A549 treated with AZD9567 at 1 μM for 4 hours (cell line): Measurements from ENCODE around the gene DDA1. TPM values are rescaled to one million over a fixed set of nuclear protein-coding genes. Genes with fewer than 3 reads are reported as not detected.

Source experiments
- total RNA-seq: library from RNA; stranded (reverse); fragments of 200-300 nt; extraction: Qiagen RNA extraction; gene quantifications from 5 replicates; pipeline ENCODE4 v1.2.3, GENCODE V29; 2022; ENCODE audit not compliant: insufficient read depth

Gene DDA1
- total RNA-seq: 48.2 to 59.3 TPM (median 53.7 TPM) in 5 replicates

GRCh38 chr19:17309198-17309964 is at the start of gene DDA1:
Gene DDA1, plus strand, starts transcription at chr19:17309563. Its CDS starts 92 bp downstream, at chr19:17309655.

GRCh38 chr19:17264641-17264979 is 44.8 kb upstream of the DDA1 start, which contains the start of gene USHBP1:
Gene USHBP1, minus strand, starts transcription at chr19:17264745. Its CDS starts 446 bp downstream, at chr19:17264299.

GRCh38 chr19:17266975-17267788 is 42.2 kb upstream of the DDA1 start, which contains the start of gene BABAM1:
Gene BABAM1, plus strand, starts transcription at chr19:17267443. Its CDS starts 1,364 bp downstream, at chr19:17268807.

GRCh38 chr19:17281391-17282304 is 27.7 kb upstream of the DDA1 start, which contains the start of gene ANKLE1:
Gene ANKLE1, plus strand, starts transcription at chr19:17281901. Its CDS starts 20 bp downstream, at chr19:17281921.

GRCh38 chr19:17303167-17303939 is 6.0 kb upstream of the DDA1 start, which contains the start of gene ABHD8:
Gene ABHD8, minus strand, starts transcription at chr19:17303425. Its CDS starts 1,809 bp downstream, at chr19:17301616.

GRCh38 chr19:17305517-17306284 is 3.7 kb upstream of the DDA1 start, which contains the start of gene MRPL34:
Gene MRPL34, plus strand, starts transcription at chr19:17305872. Its CDS starts 21 bp downstream, at chr19:17305893.

GRCh38 chr19:17334414-17335409 is 25.3 kb downstream of the DDA1 start, which contains the start of gene ANO8:
Gene ANO8, minus strand, starts transcription at chr19:17334855. Its CDS starts 185 bp downstream, at chr19:17334670.

GRCh38 chr19:17336872-17337674 is 27.7 kb downstream of the DDA1 start, which contains the start of gene GTPBP3:
Gene GTPBP3, plus strand, starts transcription at chr19:17337553. Its CDS starts 59 bp downstream, at chr19:17337612.

Other genes with a start within 250 kb of the DDA1 start
- 13.9 to 17.0 TPM (median 16.7 TPM) in 5 replicates for gene HAUS8, start 234.1 kb upstream of the DDA1 start, total RNA-seq
- 28.5 to 34.4 TPM (median 32.3 TPM) in 5 replicates for gene MYO9B, start 233.8 kb upstream of the DDA1 start, total RNA-seq
- 16.7 to 20.6 TPM (median 17.0 TPM) in 5 replicates for gene USE1, start 94.2 kb upstream of the DDA1 start, total RNA-seq
- gene OCEL1, start 83.3 kb upstream of the DDA1 start, total RNA-seq: 6.9 to 15.5 TPM (median 13.3 TPM) in 5 replicates
- 22.5 to 59.0 TPM (median 52.2 TPM) in 5 replicates for gene NR2F6, start 63.6 kb upstream of the DDA1 start, total RNA-seq
- gene USHBP1, start 44.8 kb upstream of the DDA1 start, total RNA-seq: not detected in 5 replicates
- 59.0 to 77.0 TPM (median 61.0 TPM) in 5 replicates for gene BABAM1, start 42.1 kb upstream of the DDA1 start, total RNA-seq
- gene ANKLE1, start 27.7 kb upstream of the DDA1 start, total RNA-seq: 0.21 to 0.52 TPM (median 0.47 TPM) in 4 of 5 replicates, not detected in the other
- gene ABHD8, start 6.1 kb upstream of the DDA1 start, total RNA-seq: 2.6 to 5.2 TPM (median 2.8 TPM) in 5 replicates
- gene MRPL34, start 3.7 kb upstream of the DDA1 start, total RNA-seq: 66.3 to 82.7 TPM (median 80.6 TPM) in 5 replicates
- 1.0 to 4.4 TPM (median 4.0 TPM) in 5 replicates for gene ANO8, start 25.3 kb downstream of the DDA1 start, total RNA-seq
- 8.8 to 23.2 TPM (median 21.7 TPM) in 5 replicates for gene GTPBP3, start 28.0 kb downstream of the DDA1 start, total RNA-seq
- not detected in 5 replicates for gene PLVAP, start 67.8 kb downstream of the DDA1 start, total RNA-seq
- not detected in 5 replicates for gene CCDC194, start 84.6 kb downstream of the DDA1 start, total RNA-seq
- 0.21 TPM in 1 of 5 replicates, not detected in the others for gene BST2, start 96.1 kb downstream of the DDA1 start, total RNA-seq
- gene MVB12A, start 110.5 kb downstream of the DDA1 start, total RNA-seq: 6.5 to 39.6 TPM (median 37.4 TPM) in 5 replicates
- gene TMEM221, start 139.1 kb downstream of the DDA1 start, total RNA-seq: 0.58 to 0.83 TPM (median 0.75 TPM) in 4 of 5 replicates, not detected in the other
- gene NXNL1, start 151.4 kb downstream of the DDA1 start, total RNA-seq: not detected in 5 replicates
- gene SLC27A1, start 161.0 kb downstream of the DDA1 start, total RNA-seq: 2.6 to 3.0 TPM (median 2.7 TPM) in 5 replicates
- 49.7 to 75.8 TPM (median 74.2 TPM) in 5 replicates for gene PGLS, start 202.1 kb downstream of the DDA1 start, total RNA-seq
- 58.7 to 70.7 TPM (median 66.4 TPM) in 5 replicates for gene COLGALT1, start 246.1 kb downstream of the DDA1 start, total RNA-seq